Anterior cingulate cortex (tissue), 58 donors: Measurements from ENCODE around the gene OR2G2.

Experiments
- DNase-seq, 58 donors: peaks; one replicate each; lab custom pipeline; 2025; lab: John Stamatoyannopoulos, UW

OR2G2 gene, protein sequence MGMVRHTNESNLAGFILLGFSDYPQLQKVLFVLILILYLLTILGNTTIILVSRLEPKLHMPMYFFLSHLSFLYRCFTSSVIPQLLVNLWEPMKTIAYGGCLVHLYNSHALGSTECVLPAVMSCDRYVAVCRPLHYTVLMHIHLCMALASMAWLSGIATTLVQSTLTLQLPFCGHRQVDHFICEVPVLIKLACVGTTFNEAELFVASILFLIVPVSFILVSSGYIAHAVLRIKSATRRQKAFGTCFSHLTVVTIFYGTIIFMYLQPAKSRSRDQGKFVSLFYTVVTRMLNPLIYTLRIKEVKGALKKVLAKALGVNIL

DNA sequence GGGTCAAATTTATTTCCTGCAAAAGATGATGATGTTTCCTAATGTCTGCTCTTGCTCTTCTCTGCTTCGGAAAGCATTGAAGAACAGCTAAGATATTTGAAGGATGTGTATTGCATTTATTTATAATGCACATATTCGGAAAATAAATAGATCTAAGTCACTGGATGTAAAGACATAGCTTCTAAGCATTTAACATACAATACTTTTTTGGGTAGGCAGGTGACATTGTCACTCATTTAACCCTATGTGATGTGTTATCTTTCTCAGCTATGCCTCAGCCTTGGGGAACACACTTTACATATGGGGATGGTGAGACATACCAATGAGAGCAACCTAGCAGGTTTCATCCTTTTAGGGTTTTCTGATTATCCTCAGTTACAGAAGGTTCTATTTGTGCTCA is at the start of gene OR2G2:
Gene OR2G2, plus strand, starts transcription at position 301 of the 400 bp plus-strand sequence. Its CDS starts 0 bp downstream, at position 301.
- DNase-seq = no peak

DNA sequence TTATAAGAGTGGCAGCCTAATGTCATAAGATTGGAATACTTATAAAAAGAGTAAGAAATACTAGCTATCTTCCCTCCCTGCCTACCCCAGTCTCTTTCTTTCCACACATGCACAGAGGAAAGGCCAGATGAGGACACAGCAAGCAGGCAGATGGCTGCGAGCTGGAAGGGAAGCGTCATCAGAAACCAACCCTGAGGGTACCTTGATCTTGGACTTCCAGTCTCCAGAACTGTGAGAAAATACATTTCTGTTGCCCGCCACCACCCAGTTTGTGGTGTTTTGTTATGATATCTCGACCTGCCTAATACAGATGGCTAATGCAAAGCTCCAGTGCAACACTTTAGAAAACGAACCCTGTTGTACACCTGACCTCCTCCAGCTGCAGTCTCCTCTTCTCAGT is 49.6 kb upstream of the OR2G2 start:
- no peak for DNase-seq

DNA sequence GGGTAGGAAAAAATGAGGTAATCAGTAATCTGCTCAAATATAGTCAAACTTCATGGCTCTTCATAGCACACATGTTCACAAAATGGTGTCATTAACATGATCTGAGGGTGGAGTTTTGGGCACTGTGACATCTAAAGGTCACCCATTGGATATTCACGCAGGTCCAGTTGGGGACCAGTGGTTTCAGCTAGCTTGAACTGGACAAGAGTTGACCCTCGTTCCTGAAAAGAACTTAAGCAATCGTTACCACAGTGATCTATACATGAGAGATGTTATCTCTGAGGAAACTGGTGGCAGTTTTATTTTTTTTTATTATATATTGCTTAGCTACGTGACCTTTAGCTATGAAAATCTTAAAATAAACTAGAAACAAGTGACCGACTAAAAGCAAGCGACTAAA is 48.9 kb upstream of the OR2G2 start:
- DNase-seq = no peak

DNA sequence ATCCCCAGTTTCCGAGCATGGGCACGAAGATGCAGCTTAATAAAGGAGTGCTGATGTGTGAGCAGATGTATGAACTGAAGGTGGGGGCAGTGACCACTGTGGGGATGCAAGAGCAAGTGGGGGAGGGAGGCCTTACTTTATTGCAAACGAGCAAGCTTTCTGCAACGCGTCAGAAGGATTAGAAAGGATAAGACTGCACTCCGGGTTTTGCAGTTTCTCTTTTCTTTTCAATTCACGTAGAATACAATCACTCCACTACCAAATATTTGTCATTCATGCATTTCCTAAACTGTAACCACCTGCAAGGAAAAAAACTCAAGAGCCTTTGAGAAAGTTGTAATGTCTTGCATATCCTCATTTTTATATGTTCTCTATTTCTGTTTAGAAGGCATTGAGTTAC is 47.6 kb upstream of the OR2G2 start:
- DNase-seq = no peak

DNA sequence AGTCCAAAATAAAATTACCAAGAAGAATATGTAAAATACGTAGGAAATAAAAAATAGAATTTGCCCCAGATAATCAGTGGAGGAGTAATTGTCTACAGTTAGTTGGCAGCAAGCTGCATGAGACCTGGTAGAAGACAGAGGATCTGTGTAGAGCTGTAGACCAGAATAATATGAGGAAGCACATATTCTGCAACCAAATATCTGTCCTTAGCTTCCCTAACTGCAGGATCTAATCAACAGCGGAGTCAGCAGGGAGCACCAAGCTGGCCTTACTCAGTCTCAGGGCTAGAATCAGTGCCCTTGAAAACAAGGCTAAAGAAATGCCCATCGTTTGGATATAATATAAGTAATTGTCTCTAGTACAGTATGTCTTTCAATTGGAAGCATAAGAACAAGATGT is 45.3 kb upstream of the OR2G2 start:
- DNase-seq = no peak

DNA sequence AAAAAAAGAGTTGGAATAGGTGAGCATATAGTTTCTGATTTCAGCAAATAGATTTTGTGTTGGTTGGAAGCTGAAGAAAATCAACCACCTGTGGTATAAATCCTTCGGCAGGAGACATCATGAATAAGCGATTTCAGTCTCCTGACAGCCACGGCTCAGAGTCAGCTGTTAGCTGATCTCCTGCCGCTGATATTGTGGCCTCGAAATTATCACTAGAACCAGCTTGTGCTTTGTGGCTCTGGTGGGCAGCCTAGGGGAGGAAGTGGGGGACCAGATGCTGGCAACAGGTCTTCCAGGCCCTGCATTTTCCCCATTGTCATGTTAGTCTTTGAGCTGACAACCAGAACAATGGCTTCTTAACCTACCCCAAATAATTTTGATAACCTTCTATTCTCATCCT is 40.1 kb upstream of the OR2G2 start:
- DNase-seq = no peak

DNA sequence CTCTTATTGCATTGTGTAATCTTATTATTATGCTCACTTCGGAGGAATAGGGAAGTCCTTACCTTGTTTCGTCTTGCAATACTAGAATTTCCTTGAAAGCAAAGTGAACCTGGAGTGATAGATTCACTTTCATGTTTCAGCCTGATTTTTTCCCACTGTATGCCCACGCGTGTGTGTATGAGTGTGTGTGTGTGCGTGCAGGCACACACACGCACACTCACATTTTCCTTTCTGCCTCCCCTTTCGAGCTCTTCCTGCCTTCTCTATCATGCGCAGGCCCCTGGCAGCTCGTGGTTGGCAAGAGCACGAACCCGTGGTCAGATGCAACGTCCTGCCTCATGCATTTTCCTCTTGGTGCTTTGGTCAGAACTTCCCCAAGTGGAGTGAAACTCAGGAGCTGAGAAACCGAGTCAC is 39.4 kb upstream of the OR2G2 start, which contains the start of gene GCSAML:
Gene GCSAML, plus strand, starts transcription at position 366 of the 414 bp plus-strand sequence. CDS start 58 bp downstream, outside the sequence.
- no peak for DNase-seq

DNA sequence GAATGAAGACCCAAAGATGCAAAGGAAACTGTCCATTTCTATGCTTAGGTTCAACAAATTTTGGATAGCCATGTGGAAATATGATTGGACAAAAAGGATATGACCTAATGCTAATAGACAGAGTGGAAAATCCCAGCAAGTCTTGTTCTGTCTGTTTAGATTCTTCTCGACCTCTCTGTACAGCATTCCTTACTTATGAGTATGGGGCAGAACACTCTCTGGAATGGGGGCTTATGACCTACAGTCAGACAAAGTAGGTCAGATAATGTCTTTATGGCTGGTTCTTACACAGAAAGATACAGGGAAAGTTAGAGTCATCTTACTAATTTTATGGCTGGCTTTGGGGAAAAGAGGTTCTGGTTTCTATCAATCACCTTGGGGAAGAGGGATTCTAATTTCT is 36.4 kb upstream of the OR2G2 start:
- no peak for DNase-seq

DNA sequence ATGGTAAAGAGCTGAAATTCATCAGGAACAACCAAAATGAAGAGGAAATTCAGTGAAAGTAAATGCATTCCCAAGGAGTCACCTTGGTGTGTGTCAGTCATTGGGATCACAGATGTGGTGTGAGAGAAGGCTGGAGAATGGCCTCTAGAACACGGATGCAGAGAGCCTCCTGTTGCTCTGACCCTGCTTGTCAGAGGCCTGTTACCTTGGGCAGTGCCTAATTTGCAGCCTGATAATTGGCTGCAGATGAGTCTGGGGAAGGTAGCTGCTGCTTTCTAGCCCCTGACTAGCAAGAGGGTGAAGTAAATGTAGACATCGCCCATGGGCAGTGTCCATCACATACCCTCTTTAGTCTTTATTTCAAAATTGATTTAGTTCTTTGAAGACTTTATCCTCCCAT is 35.9 kb upstream of the OR2G2 start:
- no peak for DNase-seq

DNA sequence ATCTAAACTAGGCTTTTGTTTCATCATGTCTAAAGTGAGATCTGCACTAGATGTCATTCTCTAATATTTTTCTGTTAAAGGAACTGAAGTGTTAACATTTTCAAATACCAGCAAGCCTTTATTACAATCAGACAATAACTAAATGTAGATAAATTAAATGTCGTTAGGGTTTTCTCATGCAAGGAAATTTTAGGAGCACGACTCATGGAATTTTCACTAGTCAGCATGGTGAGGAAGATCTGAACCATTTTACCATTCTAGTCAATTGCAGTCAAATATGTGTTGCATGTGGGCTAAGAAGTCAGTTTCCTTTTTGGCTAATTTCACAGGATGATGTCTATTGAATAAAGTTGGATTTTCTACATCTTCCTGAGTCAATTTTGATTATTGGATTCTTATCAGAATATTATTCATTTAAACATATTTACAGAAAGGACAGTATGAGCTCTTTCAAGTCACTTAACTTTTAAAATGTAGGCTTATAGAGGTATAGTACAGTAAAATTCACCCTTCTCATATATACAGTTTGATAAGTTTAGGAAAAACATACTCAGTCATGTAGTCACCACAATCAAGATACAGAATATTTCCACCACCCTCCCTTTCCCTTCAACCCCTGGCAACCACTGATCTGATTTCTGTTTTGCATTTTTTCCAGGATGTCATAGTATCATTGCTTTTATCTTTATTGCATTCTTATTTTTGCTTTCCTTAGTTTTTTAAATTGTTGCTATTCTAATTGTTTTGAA is 30.1 kb upstream of the OR2G2 start:
- DNase-seq = no peak

DNA sequence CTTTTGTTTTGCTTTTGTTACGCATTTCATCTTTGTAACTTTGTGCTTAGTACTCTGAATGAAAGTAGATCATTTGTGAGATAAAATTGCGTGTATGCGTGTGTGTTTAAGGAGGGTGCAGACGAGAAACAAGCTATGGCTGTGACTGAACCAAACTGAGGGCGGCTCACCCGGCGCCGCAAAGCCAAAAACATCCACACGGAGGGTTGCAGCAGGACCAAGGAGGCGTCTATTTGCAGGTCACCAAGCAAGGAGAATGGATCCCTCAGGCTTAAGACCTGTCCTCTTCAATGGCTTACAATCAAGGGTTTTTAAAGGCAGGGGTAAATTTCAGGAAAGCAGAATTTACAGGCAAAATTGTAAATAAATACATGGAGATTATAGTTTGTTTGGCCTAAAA is 26.4 kb upstream of the OR2G2 start:
- DNase-seq = no peak

DNA sequence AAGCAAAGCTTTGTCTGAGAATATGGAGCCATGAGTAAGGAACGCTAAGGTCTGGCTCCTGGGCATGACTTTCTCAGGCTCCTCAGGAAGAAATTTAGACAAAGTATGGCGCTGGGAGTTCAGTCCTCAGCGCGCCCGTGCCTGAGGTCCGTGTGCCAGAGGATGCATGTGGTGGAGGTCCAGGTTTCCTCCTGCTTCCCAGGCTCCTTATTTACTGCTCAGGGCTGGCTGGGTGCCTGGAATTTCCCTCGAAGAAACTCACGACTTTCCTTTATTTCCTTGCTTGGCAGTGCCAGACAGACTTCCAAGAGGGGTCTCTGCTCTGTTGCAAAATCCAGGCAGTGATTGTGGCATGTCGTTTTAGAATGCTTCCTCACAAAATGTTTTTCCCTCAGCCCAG is 26.0 kb upstream of the OR2G2 start:
- no peak for DNase-seq

DNA sequence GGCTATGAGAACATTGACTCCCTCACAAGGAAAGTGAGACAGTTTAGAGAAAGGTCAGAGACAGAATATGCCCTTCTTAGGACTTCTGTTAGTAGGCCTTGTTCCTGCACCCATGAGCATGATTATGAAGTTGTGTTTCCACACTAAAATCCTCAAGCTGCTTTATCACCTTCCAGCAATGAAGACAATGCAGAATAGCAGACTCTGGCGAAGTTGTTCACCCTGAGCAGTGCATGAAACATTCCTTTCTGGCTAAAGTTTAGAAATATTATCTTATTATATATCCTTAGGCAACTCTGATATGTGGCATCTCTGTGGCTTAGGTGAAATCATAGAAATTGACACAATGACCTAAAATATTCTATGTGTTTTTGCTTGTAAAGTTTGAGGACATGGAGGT is 13.9 kb upstream of the OR2G2 start:
- no peak for DNase-seq

DNA sequence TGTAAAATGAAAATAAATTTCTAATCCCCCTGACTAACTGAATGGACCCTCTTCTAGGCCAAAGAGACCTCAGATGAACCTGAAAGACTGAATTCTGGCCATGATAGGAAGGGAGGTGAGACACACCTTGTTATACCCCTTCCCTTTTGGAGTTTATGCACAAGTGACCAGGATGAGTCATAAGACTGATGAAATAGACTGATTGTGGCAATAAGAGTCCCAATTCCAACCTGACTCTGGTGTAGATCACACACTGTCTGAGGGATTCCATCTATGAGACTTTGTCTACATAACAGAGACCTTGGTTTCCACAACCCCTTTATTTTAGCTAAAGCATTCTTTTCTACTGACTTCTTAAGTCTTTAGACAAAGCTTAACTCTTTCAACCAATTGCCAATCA is 13.5 kb upstream of the OR2G2 start:
- DNase-seq = no peak

DNA sequence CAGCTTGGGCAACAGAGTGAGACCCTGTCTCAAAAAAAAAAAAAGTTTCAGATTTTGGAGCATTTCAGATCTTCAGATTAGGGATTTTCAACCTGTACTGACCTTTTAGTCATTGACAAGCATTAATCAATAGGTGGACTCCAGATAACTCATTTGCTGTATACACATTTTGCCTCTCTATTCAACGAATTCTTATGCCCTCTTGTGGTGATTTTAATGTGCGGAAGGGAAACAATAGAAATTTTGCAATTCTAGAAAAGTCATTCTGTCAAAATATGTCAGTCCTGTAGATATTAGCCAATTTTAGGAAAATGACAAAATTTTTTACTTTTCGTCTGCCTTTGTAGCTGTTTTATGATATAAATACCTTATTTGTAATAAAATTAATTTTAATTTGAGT is 11.6 kb upstream of the OR2G2 start:
- no peak for DNase-seq

DNA sequence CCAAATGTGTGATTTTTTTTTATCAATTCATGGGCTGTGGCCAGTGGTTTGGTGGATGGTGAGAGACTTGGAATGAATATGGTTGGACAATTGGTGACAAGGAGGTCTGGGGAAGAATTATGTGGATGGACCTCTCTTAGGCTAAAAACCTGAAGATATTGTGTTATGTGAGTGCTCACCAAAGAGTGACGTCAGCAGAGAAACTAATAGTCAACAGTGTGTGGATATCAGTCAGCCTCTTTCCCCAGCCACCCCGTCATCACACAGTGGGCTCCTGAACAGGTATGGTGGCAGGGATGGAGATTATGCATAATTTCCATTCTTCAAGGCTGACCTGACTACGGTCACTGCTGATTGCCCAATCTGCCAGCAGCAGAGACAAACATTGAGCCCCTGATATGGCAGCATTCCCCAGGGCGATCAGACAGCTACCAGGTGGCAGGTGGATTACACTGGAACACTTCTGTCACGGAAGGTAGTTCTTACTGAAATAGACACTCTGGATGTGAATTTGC is 9.2 kb upstream of the OR2G2 start:
- DNase-seq = no peak

DNA sequence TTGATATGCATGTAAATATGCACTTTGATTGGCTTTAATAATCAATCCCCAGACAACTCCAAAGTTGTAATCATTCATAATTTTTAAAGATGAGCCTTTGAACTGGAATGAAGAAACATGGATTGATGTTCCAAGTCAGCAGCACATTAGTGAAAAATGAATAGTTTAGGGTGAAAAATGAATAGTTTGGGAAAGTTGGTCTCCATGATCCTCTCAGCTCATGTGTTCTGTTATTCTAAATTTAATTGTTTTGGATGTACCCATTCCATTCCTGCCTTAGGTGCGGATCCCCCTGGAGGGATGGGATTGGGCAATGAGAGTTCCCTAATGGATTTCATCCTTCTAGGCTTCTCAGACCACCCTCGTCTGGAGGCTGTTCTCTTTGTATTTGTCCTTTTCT is 17.1 kb downstream of the OR2G2 start, which contains the start of gene OR2G3:
Gene OR2G3, plus strand, starts transcription at position 301 of the 400 bp plus-strand sequence. Its CDS starts 0 bp downstream, at position 301.
- DNase-seq = no peak

DNA sequence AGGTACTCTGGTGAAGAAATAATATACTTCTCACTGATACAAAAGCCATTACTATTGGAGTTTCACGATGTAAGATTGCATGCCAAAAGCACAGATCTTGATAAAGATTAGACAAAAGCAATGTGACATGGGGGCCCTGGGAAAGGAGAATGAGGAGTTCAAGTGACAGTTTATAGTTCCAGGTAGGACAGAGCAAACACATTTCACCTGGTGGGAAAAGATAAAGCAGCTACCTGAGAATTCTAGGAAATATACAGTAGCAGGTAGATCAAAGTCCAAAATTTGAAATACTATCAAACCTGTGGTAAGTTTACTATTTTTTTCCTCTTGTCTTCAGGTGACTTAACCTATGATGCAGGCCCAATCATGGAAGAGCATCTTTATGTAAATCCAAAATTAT is 25.2 kb downstream of the OR2G2 start:
- no peak for DNase-seq

DNA sequence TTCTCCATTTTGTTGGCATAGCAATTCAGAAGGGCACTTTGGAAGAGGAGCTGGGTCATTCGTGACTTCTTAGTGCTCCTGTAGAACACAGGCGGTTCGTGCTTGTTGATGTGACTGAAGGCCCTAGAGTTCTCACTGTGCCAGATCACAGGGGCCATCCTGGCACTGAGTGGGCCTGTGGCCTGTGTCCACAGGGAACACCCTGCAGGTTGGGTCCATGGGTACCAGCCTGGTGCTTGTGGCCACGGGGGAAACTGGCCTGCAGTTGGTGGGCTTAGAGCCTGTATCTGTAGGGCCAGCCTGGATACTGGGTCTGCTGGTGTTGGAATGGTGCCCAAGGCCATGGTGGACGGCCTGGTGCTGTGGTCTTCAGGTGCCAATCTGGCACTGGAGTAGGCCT is 26.5 kb downstream of the OR2G2 start:
- no peak for DNase-seq

DNA sequence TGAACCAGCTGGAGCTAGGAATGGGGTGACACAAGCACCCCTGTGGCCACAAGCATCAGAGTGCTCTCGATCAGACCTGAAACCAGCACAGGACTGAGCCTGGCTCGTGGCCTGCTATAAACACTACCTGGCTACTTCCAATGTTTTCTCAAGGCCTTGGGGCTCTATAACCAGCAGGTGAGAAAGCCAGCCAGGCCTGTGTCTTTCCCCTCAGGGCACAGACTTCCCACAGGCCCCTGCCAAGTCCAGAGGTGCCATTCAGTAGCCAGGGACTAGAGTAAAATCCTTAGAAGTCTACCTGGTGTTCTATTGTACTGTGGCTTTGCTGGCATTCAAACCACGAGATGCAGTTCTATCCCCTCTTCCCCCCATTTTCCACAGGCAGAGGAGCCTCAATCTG is 39.8 kb downstream of the OR2G2 start:
- no peak for DNase-seq

DNA sequence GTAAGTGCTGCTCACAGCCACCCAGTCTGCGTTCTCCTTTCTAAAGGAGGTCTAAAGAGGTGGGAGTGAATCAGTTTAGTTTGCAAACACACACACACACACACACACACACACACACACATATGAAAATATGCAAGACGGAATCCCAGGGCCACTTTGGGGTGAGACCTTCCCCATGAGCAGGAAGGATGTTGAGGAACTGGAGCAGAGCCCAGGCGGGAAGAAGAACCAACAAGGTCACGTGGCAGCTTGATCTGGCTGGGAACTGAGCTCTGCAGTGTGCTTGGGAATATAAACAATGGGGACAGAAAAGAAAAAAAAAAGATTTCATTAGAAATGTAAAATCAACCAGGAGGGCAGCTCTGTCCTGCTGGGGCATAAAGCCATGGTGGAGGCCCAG is 49.9 kb downstream of the OR2G2 start:
- no peak for DNase-seq

DNA sequence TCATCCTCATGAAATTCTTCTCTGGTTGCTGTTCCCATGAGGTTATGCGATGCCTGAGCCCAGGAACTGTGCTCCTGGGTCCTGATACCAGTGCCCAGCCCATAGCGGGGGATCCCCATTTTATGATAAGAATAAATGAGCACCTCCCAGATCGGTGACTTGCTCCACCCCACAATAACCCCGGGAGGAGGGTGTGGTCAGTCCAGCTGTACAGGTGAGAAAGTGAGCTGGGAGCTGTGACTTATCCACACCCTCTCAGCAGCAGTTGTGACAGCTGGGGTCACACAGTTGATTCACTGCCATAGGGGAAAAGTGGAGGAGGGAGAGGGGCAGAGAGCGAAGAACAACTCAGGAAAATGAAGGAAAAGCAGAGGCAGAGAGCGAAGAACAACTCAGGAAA is 50.6 kb downstream of the OR2G2 start:
- DNase-seq = no peak
